ENCODE data around the gene DNAJB8. TPM values are rescaled to one million over a fixed set of nuclear protein-coding genes. Genes with fewer than 3 reads are reported as not detected.

Gene DNAJB8
- total RNA-seq, 3 donors from 2014 or later (not counting 1 experiment from before 2014, with no cell fraction given): not detected

DNA sequence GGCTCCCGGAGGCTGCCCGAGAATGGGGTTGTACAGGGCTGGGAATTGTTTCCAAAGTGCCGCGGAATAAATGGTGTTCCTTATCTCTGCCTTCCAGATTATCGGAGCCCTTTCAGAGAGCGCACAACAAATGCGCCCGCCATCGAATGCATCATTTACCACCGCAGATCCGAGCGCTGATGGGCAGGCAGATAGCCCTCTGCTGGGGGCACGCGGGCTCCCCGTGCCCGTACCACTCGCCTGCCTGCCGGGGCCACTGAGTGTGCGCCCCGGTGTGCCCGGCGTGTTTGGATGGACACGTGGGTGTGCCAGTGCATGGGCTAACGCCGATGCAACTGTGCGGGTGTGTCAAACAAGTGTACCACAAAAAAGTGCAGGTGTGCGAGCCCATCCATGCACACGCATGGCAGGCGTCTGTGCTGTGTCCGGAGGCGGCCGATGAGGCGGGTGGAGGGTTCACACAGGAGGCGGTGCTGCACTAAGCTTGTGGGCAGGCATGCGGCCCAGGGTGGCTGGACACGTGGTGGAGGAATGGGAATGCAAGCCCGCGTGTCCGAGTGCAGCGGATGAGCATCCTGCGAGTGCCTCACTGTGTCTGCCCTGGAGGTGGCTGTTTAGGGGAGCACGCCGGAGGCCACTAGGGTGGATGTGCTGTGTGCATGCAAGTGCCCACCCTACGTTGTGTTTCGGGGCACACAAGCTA lies 30.1 kb upstream of the DNAJB8 start:
- Histone ChIP-seq H3K36me3 (ENCODE audit: control insufficient read depth, insufficient read depth, low read length) (no peaks in the 10 kb centered on the region), H3K4me1 (ENCODE audit: control insufficient read depth, insufficient read depth, low read length) (peaks cover 20% of the 10 kb centered on the region), H3K27me3 (ENCODE audit: control insufficient read depth, insufficient read depth, low read length) (peaks cover 30% of the 10 kb centered on the region), H3K4me3 (ENCODE audit: low read length) (no peak overlapping the region), H3K9me3 (ENCODE audit: control insufficient read depth, insufficient read depth, low read length) (no peaks in the 10 kb centered on the region), H3K27ac (ENCODE audit: low read length) (no peak overlapping the region)
- H3K27ac Mint-ChIP-seq: no peak overlapping the region
- TF ChIP-seq, protein P1, sequence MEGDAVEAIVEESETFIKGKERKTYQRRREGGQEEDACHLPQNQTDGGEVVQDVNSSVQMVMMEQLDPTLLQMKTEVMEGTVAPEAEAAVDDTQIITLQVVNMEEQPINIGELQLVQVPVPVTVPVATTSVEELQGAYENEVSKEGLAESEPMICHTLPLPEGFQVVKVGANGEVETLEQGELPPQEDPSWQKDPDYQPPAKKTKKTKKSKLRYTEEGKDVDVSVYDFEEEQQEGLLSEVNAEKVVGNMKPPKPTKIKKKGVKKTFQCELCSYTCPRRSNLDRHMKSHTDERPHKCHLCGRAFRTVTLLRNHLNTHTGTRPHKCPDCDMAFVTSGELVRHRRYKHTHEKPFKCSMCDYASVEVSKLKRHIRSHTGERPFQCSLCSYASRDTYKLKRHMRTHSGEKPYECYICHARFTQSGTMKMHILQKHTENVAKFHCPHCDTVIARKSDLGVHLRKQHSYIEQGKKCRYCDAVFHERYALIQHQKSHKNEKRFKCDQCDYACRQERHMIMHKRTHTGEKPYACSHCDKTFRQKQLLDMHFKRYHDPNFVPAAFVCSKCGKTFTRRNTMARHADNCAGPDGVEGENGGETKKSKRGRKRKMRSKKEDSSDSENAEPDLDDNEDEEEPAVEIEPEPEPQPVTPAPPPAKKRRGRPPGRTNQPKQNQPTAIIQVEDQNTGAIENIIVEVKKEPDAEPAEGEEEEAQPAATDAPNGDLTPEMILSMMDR (IDR thresholded peaks at IDR 0.05): no peak
- ATAC-seq (no peak), DNase-seq (no peak)
- no peaks in the 10 kb centered on the region for H3K9me3 Mint-ChIP-seq
- no peaks in the 10 kb centered on the region for H3K36me3 Mint-ChIP-seq
- intact Hi-C loops (cut with micrococcal nuclease): loop anchor here (1.0 kb wide), 1 partner anchor 401 kb away; no protein-coding TSS in a partner anchor
- WGBS (ENCODE audit: insufficient coverage): 85% methylated on average over 45 of the region's 45 CpGs
- peak overlapping the region; percentile 78 for H3K4me3 Mint-ChIP-seq
- H3K4me1 Mint-ChIP-seq: peaks cover 0 to 21% of the 10 kb centered on the region in 2 donors
- H3K27me3 Mint-ChIP-seq (ENCODE audit: low read depth in 2 of 2): peaks cover 64 to 69% of the 10 kb centered on the region in 2 donors

DNA sequence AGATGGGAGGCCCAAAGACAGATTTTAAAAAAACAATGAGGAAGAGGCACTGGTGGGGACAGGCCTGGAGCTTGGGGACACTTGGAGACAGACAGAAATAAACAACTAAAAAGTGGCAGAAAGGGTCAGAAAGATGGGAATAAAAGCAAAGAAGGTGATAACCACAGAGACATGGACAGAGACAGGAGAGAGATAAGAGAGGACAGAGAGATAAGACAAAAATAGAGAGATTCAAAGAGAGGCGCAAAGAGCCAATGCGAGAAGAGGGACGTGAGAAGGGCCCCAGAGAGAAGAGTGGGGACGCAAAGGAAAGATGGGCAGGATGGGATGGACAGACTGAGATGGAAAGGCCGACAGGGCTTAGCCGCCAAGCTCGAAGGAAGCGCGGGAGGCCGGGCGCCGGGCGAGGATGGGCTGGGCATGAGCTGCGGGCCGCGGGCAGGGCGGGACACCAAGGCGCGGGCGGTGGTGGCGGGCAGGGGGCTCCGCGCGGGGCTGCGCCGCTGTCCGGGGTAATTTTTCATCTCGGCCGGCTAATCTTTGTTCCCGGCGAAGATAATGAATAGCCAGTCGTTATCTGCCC lies 29.4 kb upstream of the DNAJB8 start:
- Histone ChIP-seq H3K4me3 (ENCODE audit: low read length) (no peak overlapping the region), H3K27ac (ENCODE audit: low read length) (no peak overlapping the region), H3K9me3 (ENCODE audit: control insufficient read depth, insufficient read depth, low read length) (no peaks in the 10 kb centered on the region), H3K27me3 (ENCODE audit: control insufficient read depth, insufficient read depth, low read length) (peaks cover 34% of the 10 kb centered on the region), H3K4me1 (ENCODE audit: control insufficient read depth, insufficient read depth, low read length) (peaks cover 24% of the 10 kb centered on the region), H3K36me3 (ENCODE audit: control insufficient read depth, insufficient read depth, low read length) (no peaks in the 10 kb centered on the region)
- Mint-ChIP-seq H3K27me3 (ENCODE audit: low read depth in 2 of 2) (peaks cover 63 to 64% of the 10 kb centered on the region in 2 donors), H3K4me1 (peaks cover 0 to 21% of the 10 kb centered on the region in 2 donors), H3K27ac (no peak overlapping the region), H3K4me3 (peak overlapping the region; percentile 54), H3K36me3 (no peaks in the 10 kb centered on the region), H3K9me3 (no peaks in the 10 kb centered on the region)
- intact Hi-C loops (cut with micrococcal nuclease): no loop called here
- ATAC-seq (no peak), DNase-seq (peak in 1 of 2 donors; percentile 9)
- TF ChIP-seq, protein P1 (IDR thresholded peaks at IDR 0.05): no peak
- WGBS (ENCODE audit: insufficient coverage): 89% methylated on average over 32 of the region's 32 CpGs

DNA sequence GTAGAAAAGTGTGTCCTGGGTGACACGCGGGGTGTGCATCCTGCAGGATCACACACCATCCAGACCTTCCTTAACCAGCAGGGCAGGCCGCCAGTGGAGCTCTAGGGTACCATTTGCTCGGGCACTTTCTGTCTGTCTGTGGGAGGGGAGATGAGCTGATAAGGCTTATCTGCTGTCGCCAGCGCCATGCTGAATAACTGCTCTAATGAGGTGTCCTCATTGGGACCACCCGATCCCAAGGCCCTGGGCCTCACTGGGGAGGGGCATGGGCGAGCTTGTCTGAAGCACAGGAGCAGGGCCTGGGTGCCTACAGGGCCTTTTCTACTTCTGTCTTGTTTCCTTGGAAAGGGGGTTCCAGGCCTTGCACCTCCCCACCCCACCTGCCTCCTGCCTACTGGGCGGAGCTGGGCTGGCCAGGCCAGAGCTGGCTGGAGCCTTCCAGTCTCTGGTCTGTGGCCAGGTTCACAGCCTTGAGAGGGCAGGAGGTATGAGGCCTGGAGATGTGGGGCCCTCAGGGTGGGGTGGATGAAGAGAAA lies 28.8 kb upstream of the DNAJB8 start:
- intact Hi-C loops (cut with micrococcal nuclease): no loop called here
- H3K27ac ChIP-seq (ENCODE audit: low read length): no peak overlapping the region
- Mint-ChIP-seq H3K4me1 (peaks cover 0 to 21% of the 10 kb centered on the region in 2 donors), H3K36me3 (no peaks in the 10 kb centered on the region), H3K4me3 (no peak overlapping the region), H3K27ac (no peak overlapping the region), H3K9me3 (no peaks in the 10 kb centered on the region), H3K27me3 (ENCODE audit: low read depth in 2 of 2) (peaks cover 56 to 61% of the 10 kb centered on the region in 2 donors)
- ATAC-seq (no peak), DNase-seq (no peak)
- no peaks in the 10 kb centered on the region for H3K36me3 ChIP-seq (ENCODE audit: control insufficient read depth, insufficient read depth, low read length)
- 83% methylated on average over 6 of the region's 9 CpGs for WGBS (ENCODE audit: insufficient coverage)
- H3K4me3 ChIP-seq (ENCODE audit: low read length): no peak overlapping the region
- peaks cover 40% of the 10 kb centered on the region for H3K27me3 ChIP-seq (ENCODE audit: control insufficient read depth, insufficient read depth, low read length)
- TF ChIP-seq, protein P1 (IDR thresholded peaks at IDR 0.05): no peak
- peaks cover 27% of the 10 kb centered on the region for H3K4me1 ChIP-seq (ENCODE audit: control insufficient read depth, insufficient read depth, low read length)
- H3K9me3 ChIP-seq (ENCODE audit: control insufficient read depth, insufficient read depth, low read length): no peaks in the 10 kb centered on the region

All from natural killer cell (primary cell).